ENCODE results near the gene ZNF791. TPM values are rescaled to one million over a fixed set of nuclear protein-coding genes. Genes with fewer than 3 reads are reported as not detected.

The ZNF791 gene
- total and polyA plus RNA-seq, 2 experiments from 2014 or later, result 12.2 to 15.3 TPM

- TF ChIP-seq CTCF (conservative IDR thresholded peaks at IDR 0.05; ENCODE audit: low read depth in 2 of 2) (no peak), STAT1 (IDR thresholded peaks at IDR 0.05; ENCODE audit: unreplicated experiment) (no peak), ZNF114 (CRISPR knock-in tag; IDR thresholded peaks at IDR 0.05) (no peak)
Measured at GRCh38 chr19:12596927-12597548, 13.7 kb upstream of the ZNF791 start (continued).

GRCh38 chr19:12597594-12597993 is 13.1 kb upstream of the ZNF791 start:
- peaks cover 17% of the 10 kb centered on the region for H3K36me3 Mint-ChIP-seq (ENCODE audit: low read depth)
- Histone ChIP-seq H3K79me2 (replicated peaks; ENCODE audit: insufficient read depth) (no peaks in the 10 kb centered on the region), H3K4me1 (ENCODE audit: insufficient read depth) (no peaks in the 10 kb centered on the region), H4K20me1 (replicated peaks; ENCODE audit: insufficient read depth) (no peaks in the 10 kb centered on the region), H2AFZ (no peak overlapping the region), H3K4me3 (no peak overlapping the region), H3K36me3 (ENCODE audit: insufficient read depth) (no peaks in the 10 kb centered on the region), H3K27ac (ENCODE audit: low read depth) (0 out of 2 replicates have a peak overlapping the region, but pooled peaks have one; percentile 2), H3F3A (replicated peaks; ENCODE audit: low read depth) (no peaks in the 10 kb centered on the region), H3K27me3 (ENCODE audit: insufficient read depth) (no peaks in the 10 kb centered on the region), H3K9me2 (ENCODE audit: insufficient read depth) (no peaks in the 10 kb centered on the region), H3K4me2 (no peak overlapping the region)
- H3K27ac Mint-ChIP-seq, result no peak overlapping the region
- DNase-seq (ENCODE audit: low spot score) (no peak), ATAC-seq (no peak)
- H3K27me3 Mint-ChIP-seq (ENCODE audit: insufficient read depth, low read depth, poor library complexity), result no peaks in the 10 kb centered on the region
- H3K9me3 Mint-ChIP-seq, result no peaks in the 10 kb centered on the region
- H3K4me1 Mint-ChIP-seq, result no peaks in the 10 kb centered on the region; the same call in 2 of the 3 replicates
- H3K4me3 Mint-ChIP-seq, result no peak overlapping the region
- TF ChIP-seq REST (IDR thresholded peaks at IDR 0.05; ENCODE audit: unreplicated experiment) (no peak), NANOG (IDR thresholded peaks at IDR 0.05; ENCODE audit: borderline replicate concordance) (no peak), EZH2phosphoT487 (IDR thresholded peaks at IDR 0.05; ENCODE audit: unreplicated experiment) (no peak), EZH2 (IDR thresholded peaks at IDR 0.05; ENCODE audit: low read depth, unreplicated experiment) (no peak), POLR2AphosphoS5 (IDR thresholded peaks at IDR 0.05; ENCODE audit: low read depth) (no peak), STAT1 (IDR thresholded peaks at IDR 0.05; ENCODE audit: unreplicated experiment) (no peak), ETS1 (IDR thresholded peaks at IDR 0.05) (no peak), CTCF (conservative IDR thresholded peaks at IDR 0.05; ENCODE audit: low read depth in 2 of 2) (no peak), JUNB (IDR thresholded peaks at IDR 0.05; ENCODE audit: unreplicated experiment) (no peak), ZNF331 (CRISPR knock-in tag; IDR thresholded peaks at IDR 0.05; ENCODE audit: low read depth) (no peak), CREB1 (CRISPR knock-in tag; IDR thresholded peaks at IDR 0.05; ENCODE audit: low read depth) (no peak)

Data from GM23338 (cell line).